Stimulated activated CD4-positive, alpha-beta T cell treated with anti-CD3 and anti-CD28 coated beads, Interleukin-1b, Interleukin-23, amount 100 ng/mL, for 48 hours (primary cell): Measurements from ENCODE around the gene TMEM222.

Source experiments
- DNase-seq: peaks from one replicate; pipeline ENCODE4 v3.0.0-alpha.2; 2020

TMEM222 gene

DNA sequence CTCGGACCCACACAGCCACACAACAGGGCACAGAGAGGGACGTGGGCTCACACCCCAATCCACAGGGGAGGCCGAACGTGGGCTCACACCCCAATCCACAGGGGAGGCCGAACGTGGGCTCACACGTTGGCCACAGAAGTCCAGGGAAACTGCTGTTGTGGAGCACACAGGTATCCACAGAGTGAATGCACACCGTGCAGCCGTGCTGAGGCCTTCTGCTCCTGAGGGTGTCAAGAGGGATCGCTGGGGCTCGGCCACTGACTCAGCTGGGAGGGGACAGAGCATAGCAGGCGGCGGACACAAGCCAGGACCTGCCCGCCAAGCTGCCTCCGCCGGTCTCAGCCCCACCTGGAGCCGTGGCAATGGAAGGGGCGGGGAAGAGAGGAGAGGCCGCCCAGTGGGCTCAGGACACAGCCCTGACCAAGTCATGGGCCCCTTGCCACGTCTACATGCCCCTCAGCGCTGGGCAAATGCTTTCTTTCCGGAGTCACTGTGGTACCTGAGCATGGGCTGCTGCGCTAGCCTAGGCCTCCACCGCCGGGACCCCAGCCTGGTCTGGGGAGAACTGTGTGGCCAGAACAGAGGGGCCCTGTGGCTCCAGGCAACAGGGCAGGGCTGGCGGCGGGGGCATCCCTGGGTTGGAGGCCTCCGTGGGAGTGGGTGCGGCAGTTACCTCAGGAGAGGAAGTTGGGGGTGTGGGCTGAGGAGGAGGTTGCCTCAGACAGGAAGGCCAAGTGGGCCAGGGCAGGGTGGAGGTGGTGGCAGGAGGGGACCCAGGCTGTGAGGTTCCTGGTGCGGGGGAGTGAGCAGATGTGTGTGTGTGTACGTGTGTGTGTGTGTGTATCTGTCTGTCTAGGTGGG lies 21.0 kb downstream of the TMEM222 start:
- peak; percentile 57 for DNase-seq

DNA sequence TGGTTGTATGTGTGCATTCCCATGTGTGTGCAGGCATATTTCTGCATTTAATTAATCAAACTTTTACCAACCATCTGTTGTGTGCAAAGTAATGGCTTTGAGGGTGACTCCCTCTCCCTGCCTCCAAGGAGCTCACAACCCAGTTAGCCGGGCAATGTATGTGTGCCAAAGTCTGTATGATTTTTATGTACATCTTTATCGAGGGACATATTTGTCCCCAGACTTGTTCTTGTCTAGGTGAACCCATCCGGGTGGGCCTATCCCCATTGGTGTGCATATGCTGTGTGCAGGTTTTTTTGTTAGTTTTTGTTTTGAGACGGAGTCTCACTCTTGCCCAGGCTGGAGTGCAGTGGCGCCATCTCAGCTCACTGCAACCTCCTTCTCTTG lies 21.7 kb downstream of the TMEM222 start:
- no peak for DNase-seq

DNA sequence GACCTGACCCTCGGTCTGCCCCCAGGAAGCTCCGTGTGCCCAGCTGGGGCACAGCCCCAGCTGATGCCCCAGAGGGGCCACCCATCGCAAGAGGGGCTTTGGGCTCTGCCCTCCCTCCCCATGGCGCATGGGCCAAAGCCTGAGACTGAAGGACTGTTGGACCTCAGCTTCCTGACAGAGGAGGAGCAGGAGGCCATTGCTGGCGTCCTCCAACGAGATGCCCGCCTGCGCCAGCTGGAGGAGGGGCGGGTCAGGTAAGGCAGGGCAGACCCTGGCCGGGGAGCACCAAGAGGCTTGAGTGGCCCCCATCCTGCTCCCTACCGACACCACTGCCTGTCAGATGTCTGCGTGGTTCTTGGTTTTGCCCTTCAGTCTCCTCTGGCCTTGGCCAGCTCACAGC lies 23.3 kb downstream of the TMEM222 start:
- no peak for DNase-seq

DNA sequence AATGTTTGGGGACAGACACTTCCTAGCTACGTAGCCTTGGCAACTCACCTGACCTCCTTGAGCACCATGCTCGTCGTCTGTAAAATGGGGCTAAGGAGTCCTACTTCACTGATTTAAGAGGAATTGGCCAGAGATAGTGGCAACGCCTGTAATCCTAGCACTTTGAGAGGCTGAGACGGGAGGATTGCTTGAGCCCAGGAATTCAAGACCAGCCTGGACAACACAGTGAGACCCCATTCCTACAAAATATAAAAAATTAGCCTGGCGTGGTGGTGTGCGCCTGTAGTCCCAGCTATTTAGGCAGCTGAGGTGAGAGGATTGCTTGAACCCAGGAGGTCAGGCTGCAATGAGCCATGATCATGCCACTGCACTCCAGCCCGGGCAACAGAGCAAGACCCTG lies 24.4 kb downstream of the TMEM222 start:
- no peak for DNase-seq

DNA sequence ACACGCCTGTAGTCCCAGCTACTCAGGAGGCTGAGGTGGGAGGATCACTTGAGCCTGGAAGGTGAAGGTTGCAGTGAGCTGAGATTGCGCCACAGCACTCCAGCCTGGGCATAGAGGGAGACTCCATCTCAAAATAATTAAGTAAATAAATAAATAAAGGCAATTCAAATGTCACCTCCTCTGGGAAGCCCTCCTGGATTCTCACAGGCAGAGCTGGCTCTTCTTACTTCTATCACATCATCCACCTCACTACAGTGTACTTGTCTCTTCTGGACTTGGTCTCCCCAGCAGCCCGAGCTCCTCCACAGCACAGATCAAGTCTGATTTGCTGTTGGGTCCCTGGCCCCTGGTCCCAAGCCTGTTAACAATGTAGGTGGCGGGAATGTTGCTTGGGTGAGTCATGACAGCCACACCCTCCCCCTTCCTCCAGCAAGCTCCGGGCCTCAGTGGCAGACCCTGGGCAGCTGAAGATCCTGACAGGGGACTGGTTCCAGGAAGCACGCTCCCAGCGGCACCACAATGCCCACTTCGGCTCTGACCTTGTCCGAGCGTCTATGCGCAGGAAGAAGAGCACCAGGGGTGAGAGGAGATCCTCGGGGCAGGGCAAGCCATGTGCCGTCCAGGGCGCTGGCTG lies 25.1 kb downstream of the TMEM222 start:
- DNase-seq: no peak

DNA sequence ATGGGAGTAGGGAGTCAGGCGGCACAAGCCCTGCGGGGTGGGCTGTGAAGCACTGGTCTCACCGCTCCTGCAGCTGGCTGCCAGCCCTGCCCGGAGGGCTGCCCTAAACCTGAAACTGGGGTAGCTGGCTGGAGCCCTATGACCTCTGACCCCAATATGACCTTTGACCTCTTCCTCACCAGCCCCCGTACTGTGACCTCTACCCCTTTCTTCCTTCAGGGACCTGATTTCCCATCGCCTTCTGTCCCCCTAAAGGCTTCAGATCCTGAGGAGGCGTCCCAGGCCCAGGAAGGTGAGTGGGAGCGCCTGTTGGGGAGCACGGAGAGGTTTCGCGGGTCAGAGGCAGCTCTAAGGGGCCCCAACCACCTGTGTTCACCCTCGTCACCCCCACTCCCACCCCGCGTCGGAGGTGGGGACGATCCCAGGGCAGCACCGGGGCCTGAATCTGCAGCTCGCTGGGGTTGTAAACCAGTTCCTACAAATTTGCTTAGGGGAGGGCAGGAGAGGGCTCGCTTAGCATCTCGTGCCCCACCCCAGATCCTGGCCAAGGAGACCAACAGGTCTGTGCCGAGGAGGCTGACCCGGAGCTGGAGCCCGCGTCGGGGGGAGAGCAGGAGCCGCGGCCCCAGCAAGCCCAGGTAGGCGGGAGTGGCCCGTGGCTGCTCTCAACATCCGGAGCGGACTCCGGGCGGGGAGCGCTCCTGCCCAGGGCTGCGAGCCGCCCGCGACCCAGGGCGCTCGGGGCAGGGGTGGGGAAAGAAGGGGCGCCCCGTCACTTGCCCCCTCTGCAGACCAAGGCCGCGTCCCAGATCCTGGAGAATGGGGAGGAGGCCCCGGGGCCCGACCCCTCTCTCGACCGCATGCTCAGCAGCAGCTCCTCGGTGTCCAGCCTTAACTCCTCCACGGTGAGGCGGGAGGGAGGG lies 27.2 kb downstream of the TMEM222 start:
- no peak for DNase-seq

DNA sequence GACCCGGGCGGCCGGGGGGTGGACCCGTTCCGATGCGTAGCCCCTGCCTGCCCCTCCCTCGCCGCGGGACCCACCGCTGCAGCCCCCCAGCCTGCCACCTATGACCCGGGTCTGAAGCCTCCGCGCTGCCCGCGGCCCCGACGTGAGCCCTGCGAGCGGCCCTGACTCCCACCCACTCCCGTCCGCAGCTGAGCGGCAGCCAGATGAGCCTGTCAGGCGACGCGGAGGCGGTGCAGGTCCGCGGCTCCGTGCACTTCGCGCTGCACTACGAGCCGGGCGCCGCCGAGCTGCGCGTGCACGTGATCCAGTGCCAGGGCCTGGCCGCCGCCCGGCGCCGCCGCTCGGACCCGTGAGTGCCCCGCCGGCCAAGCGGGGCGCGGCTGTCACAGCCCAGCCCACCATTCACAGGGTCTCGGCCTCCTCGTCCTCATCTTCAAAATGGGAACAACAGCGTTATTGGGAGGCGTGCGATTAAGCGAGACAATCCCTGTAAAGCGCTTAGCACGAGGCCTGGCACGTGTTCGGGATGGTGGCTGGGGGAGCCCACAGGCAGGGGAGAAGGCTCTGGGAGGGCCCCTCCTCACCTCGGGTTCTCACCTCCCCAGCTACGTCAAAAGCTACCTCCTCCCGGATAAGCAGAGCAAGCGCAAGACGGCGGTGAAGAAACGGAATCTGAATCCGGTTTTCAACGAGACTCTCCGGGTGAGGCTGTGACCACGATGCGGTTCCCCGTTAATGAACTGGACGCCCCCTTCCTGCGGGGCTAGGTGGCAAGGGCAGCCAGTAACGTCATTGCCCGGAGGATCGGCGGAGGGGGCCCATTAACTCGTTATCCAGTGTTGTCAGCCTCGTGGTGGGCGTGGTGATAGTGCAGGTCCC lies 28.1 kb downstream of the TMEM222 start:
- no peak for DNase-seq

DNA sequence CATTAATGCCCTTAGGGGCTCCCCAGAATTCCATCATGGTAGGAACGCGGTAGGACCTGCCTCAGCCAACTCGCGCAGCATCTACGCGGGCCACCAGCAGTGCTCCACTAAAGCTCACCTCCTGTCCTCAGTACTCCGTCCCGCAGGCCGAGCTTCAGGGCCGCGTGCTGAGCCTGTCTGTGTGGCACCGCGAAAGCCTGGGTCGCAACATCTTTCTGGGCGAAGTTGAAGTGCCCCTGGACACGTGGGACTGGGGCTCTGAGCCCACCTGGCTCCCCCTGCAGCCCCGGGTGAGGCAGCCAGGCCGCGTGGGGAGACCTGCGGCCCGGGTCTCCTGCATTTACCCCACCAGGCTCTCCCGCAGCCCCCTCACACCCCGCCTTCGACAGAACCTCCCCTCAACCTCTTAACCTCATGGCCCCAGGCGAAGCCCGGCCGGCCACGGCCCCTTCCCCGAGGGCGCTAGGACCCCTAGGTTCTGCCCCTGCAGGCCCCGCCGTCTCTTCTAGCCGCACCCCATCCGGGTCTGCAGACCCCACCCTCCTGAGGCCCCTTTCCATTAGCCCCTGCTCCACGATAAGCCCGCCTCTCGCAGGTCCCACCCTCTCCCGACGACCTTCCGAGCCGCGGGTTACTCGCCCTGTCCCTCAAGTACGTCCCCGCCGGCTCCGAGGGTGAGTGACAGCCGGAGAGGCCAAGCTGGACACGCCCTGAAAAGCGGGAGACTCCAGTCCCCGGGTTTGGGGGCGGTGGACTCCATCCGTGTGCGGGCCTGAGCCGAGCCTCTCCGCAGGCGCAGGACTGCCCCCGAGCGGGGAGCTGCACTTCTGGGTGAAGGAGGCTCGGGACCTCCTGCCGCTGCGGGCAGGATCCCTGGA lies 28.9 kb downstream of the TMEM222 start:
- DNase-seq: no peak

DNA sequence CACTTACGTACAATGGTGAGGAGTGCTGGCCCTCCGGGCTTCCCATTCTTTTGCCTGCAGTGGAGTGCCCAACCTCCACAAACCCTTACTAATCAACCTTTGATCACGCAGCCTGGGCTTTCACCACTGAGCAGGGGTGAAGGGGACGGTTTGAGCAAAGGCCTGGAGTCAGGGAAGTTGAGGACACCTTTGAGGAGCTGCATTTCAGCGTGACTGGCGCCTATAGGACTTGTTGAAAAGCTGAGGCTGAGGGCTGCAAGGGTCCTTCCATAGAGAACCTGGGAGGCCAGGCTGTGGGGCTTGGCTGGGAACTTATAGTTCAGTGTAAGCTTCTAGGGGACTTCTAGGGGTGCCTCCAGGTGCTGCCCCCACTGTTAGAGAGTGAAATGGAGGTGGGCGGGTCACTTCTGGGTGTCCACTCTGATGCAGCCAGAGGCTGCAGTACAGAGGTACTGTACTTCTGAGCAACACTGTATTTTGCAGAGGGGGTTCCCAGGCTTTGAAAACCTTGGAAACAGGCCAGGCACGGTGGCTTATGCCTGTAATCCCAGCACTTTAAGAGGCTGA lies 29.7 kb downstream of the TMEM222 start:
- DNase-seq: no peak

DNA sequence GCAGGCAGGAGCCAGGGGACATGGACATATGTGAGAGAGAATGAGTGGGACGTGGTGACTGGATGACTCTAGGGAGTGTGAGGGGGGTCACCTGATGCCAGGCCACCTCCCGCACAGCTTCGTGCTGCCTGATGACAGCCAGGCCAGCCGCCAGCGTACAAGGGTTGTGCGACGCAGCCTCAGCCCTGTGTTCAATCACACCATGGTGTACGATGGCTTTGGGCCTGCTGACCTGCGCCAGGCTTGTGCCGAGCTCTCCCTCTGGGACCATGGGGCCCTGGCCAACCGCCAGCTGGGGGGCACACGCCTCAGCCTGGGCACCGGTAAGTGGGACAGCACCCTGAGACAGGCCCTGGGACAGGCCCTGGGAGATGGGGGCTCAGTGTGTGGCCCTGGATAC lies 31.2 kb downstream of the TMEM222 start:
- DNase-seq: no peak

DNA sequence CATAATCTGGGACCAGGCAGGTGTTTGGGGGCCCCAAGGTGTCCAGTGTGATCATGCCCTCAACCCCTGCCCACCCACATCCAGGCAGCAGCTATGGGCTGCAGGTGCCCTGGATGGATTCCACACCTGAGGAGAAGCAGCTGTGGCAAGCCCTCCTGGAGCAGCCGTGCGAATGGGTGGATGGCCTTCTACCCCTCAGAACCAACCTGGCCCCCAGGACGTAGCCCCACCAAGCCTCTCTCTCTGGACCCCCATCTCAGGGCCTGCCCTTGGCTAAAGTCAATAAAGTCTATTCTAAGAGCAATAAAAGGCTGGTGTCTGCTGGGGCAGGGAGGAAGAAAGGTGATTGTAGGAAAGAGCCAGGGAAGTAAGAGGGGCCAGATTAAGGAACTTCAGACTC lies 31.7 kb downstream of the TMEM222 start:
- no peak for DNase-seq

DNA sequence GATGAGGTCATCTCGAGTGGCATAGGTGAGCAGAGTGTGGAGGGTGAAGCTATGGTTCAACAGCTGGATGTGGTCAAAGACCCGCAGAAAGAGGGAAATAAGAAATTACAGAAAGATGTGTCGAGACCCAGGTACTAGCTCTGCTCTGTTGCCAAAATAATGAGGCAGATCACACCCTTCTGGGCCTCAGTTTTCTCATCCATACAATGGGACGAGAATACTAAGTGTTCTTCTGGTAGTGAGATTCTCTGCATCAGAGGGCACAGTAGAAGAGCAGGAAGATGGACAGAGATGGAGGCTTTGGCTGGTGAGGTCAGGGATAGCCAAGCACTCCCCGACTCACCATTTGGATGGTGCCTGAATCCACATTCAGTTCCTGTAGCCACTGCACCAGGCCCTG lies 33.7 kb downstream of the TMEM222 start:
- DNase-seq: no peak

DNA sequence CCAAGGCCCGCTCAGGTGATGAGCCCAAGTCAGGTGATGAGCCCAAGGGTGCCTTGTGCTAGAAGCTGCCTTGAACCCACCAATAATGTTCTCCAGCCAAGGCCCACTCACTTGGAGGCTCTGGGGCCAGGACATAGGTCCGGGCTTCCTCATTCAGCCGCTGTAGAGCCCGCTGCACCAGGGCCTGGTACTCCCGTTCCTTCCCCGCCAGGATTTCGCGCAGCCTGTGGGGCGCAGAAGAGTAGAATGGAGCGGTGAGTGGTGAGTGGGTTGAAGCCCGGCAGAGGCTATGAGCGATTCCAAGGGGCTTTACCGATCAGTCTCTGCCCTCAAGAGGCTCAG lies 34.3 kb downstream of the TMEM222 start:
- DNase-seq: no peak

DNA sequence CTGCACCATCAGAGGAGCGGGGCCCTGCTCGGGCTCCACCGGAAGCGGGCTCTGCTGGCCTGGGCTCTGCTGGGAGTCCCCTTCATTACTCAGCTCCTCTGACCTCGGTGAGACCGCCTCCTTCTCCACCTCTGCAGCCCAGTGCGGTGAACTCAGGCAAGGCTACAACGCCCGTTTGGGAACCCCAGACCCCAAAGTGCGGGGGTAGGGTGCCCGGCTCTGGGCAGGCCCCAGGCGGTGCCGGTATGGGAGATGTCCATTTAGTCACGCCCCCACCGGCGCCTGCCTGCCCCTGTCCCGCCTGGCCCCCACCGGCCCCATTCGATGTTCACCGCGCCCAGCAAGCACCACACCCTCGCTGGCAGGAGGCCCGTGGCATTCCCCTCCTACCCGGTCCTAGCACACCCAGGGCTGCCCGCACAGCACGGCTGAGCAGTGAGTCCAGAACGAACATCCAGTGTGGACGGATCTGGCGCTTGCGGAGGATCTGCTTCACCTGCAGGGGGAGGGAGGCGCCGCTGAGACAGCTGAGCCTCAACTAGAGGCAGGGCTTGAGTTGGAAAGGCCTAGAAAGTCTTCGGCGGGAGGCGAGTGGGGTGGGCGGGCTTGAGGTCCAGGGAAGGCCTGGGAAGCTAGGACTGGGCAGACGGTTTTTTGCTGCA lies 34.8 kb downstream of the TMEM222 start:
- DNase-seq: peak; percentile 52

DNA sequence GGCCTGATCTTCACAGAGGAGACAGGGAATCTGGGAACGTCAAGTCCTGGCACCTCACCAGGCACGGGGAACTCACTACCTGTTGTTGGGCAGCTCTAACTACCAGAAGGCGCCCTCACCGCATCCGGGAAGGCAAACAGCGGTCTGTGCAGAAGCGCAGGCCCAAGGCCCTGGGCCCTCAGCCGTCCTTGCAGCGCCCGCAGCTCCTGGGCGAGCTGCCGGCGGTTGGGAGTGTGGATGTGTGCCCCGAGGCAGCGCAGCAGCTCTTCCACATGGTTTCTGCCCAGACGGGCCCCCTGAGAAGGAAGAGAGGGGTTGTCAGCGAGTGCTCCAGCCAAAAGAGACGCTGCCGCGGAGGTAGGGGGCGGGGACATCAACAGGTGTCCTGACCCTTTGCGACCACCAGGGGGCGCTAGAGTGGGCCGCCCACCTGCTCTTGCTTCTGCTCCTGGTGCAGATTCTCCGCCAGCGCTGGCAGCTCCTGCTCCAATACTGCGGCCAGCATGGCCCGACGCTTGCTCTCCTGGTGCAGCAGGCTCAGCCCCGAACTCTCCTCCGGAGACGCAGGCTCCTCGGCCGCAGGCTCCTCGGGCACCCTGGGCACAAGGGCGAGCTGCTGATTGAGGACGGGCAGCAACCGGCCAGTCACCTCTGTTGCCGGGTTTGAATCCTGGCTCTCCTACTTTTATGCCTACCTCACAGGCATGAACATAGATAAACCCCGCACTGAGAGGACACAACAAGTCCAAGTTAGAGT lies 35.5 kb downstream of the TMEM222 start:
- peak; percentile 83 for DNase-seq

DNA sequence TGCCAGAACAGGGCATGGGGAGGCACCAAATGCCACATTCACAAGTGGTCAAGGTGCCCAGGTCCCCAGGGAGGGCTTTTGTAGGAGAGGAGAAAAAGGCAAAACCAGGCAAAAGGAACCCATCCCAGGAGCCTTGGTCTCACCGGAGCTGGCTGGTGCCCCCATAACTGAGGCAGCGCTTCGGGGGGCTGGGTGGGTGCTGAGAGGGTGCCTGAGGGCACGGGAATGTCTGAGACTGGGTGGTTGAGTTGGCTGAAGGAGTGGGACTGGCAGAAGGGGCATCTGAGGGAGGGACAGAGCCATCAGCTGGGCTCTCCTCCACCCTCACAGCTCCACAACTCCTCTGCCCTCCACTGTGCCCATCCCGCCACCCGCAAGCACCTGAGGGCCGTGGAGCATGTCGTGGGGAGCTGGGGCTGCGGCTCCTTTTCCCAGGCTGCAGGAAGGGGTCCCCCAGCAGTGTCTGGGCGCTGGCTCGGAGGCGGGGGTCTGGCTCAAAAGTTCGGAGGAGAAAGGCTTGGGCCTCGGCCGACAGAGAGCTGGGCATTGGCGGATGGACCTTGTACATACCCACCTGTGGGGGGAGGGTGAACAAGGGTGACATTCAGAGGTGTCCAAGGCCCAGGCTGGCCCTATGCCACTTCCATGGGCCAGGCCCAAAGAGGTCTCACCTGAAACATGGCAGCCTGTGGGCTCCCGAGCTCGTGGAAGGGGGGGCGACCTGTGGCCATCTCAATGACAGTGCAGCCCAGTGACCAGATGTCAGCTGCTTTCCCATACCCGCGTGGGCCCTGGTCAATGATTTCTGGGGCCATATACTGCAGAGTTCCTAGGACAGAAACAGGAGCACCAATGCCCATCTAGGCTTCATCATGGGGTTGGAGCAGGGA lies 36.3 kb downstream of the TMEM222 start:
- DNase-seq: no peak

DNA sequence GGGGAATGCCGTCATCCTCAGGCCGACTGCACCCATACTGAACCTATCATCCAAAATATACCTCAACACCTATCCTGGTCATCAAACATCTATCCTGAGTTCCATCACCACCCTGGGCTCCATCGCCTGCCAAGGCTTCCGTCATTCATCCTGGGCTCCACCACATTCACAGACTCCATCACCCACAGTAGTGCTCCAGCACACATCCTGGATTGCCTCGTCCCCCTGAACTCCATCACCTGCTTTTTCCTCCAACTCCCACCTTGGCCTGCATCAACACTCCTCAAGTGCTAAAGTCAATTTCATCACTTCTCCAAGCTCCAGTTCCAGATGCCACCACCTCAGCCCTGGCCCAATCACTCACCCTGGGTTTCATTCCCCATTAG lies 37.0 kb downstream of the TMEM222 start:
- no peak for DNase-seq

DNA sequence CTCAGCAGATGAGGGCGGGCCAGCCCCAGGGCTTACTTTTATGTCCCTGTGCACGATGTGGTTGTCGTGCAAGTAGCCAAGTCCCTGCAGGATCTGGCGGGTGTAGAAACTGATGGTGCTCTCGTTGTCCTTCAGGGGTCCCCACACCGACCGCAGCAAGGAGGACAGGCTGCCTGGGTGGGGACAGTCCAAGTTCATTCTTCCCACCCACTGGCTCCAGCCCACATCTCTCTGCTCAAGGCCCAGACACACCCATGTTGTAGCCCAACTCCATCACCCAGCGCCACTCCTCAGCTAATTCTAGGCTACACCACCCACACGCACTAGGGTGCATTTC lies 37.8 kb downstream of the TMEM222 start:
- no peak for DNase-seq
